Hepatocyte (in vitro differentiated cells): Measurements from ENCODE around the gene COL5A1.
A peak's percentile ranks its signal among the peaks of the same experiment; 100 is the strongest.

Source experiments
- EZH2 ChIP-seq: fragments of 200-600 bp; sonication (generic); IDR thresholded peaks from 2 replicates; pipeline ENCODE4 v1.6.1; 2016; ENCODE audit warnings: antibody characterized with exemption, mild to moderate bottlenecking, borderline replicate concordance
- TF ChIP-seq, protein P1 (sequence below): fragments of 200-600 bp; sonication (generic); IDR thresholded peaks from 2 replicates; pipeline ENCODE4 v1.5.1; 2016; ENCODE audit warnings: antibody characterized with exemption, mild to moderate bottlenecking; ENCODE audit not compliant: poor library complexity

DNA sequence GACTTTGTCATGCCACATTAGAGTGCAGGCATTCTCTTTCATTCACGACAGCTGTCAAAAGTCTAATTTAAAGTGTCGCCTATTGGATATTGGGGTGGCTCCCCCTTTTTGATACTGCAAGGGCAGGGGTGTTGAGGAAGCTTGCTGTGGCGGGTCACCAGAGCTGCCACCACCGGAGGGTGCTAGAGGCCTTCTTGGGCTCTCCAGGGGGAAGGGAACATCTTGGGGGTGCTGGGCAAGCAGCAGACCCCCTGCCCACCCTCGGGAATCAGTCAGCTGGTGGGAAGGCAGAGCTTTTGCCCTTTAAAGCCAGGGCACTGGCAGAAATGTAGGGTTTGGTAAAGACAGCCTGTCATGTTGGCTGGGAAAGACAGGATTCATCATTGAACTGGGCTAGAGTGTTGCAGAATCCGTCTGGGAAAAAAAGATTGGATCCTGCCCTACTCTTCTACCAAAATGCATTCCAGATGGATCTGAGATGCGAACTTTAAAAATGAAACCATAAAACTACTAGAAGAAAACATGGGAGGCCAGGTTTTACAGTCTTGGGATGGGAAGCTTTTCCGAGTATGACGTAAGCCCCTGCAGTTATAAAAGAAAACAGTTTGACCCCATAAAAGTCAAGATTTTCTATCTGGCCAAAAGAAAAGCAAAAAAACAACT is 22.3 kb downstream of the COL5A1 start:
- TF ChIP-seq, protein P1, sequence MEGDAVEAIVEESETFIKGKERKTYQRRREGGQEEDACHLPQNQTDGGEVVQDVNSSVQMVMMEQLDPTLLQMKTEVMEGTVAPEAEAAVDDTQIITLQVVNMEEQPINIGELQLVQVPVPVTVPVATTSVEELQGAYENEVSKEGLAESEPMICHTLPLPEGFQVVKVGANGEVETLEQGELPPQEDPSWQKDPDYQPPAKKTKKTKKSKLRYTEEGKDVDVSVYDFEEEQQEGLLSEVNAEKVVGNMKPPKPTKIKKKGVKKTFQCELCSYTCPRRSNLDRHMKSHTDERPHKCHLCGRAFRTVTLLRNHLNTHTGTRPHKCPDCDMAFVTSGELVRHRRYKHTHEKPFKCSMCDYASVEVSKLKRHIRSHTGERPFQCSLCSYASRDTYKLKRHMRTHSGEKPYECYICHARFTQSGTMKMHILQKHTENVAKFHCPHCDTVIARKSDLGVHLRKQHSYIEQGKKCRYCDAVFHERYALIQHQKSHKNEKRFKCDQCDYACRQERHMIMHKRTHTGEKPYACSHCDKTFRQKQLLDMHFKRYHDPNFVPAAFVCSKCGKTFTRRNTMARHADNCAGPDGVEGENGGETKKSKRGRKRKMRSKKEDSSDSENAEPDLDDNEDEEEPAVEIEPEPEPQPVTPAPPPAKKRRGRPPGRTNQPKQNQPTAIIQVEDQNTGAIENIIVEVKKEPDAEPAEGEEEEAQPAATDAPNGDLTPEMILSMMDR = peak; percentile 24
- no peak for TF ChIP-seq EZH2
